ENCODE data around the gene RGS7. TPM values are rescaled to one million over a fixed set of nuclear protein-coding genes. Genes with fewer than 3 reads are reported as not detected.
A peak's percentile ranks its signal among the peaks of the same experiment; 100 is the strongest.

RGS7 gene
- total RNA-seq, 1 experiment from 2014 or later = 1.5 TPM

DNA sequence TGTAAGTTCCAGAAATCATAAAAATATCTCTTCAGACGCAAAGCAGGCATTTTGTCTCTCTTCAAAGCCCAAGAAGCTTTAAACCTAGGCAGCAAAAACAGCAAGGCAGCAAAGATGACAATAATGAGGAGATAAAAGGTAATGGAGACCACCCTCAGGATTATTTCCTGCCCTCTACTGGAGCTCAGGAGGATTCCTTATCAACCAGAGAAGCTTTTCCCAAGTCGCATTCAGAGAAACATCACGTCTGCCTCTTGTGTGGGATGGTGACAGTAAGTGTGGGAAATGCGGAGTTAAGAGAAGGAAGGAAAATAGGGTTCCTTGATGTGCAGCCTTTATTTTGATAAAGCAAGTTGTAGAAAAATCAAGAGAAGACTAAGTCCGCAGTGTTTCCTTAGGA, 365.8 kb downstream of the RGS7 start:
- no peak overlapping the region for H3K23ac ChIP-seq (ENCODE audit: insufficient read length, low read depth, low read length)
- H3K56ac ChIP-seq (ENCODE audit: insufficient read length, low read depth, low read length) = no peak overlapping the region
- no peak overlapping the region for H2BK15ac ChIP-seq (ENCODE audit: low read depth, low read length)
- no peak overlapping the region for H2AK5ac ChIP-seq (ENCODE audit: insufficient read length, low read length)
- H3K4me1 Mint-ChIP-seq = peaks cover 13% of the 10 kb centered on the region in 2 experiments
- no peak overlapping the region for H3K27ac ChIP-seq (ENCODE audit: insufficient read length, low read depth, low read length)
- H3K23me2 ChIP-seq (ENCODE audit: insufficient read length, low read depth, low read length, poor library complexity, severe bottlenecking) = no peaks in the 10 kb centered on the region
- no peaks in the 10 kb centered on the region for H4K20me1 ChIP-seq (ENCODE audit: control insufficient read depth, insufficient read depth, insufficient read length)
- H3K79me1 ChIP-seq (ENCODE audit: insufficient read depth, low read depth, low read length, poor library complexity, severe bottlenecking) = no peaks in the 10 kb centered on the region
- H3K27me3 Mint-ChIP-seq (ENCODE audit: low read depth) = no peaks in the 10 kb centered on the region
- no peak overlapping the region for H2BK120ac ChIP-seq (ENCODE audit: low read depth, low read length, poor library complexity, severe bottlenecking)
- TF ChIP-seq, protein P1, sequence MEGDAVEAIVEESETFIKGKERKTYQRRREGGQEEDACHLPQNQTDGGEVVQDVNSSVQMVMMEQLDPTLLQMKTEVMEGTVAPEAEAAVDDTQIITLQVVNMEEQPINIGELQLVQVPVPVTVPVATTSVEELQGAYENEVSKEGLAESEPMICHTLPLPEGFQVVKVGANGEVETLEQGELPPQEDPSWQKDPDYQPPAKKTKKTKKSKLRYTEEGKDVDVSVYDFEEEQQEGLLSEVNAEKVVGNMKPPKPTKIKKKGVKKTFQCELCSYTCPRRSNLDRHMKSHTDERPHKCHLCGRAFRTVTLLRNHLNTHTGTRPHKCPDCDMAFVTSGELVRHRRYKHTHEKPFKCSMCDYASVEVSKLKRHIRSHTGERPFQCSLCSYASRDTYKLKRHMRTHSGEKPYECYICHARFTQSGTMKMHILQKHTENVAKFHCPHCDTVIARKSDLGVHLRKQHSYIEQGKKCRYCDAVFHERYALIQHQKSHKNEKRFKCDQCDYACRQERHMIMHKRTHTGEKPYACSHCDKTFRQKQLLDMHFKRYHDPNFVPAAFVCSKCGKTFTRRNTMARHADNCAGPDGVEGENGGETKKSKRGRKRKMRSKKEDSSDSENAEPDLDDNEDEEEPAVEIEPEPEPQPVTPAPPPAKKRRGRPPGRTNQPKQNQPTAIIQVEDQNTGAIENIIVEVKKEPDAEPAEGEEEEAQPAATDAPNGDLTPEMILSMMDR (conservative IDR thresholded peaks at IDR 0.05) = peak; percentile 53
- no peaks in the 10 kb centered on the region for H3K9me3 ChIP-seq (ENCODE audit: control insufficient read depth, low read depth, low read length)
- no peak overlapping the region for H3K4me2 ChIP-seq (ENCODE audit: insufficient read depth, insufficient read length, low read length)
- WGBS (ENCODE audit: extremely low coverage, insufficient read length, low lambda C conversion rate) = no CpG with 5 or more reads among the region's 5 CpGs
- peaks cover 0 to 4% (median 2%) of the 10 kb centered on the region in 3 experiments; a peak in 1 of 7 replicates for H3K36me3 Mint-ChIP-seq (ENCODE audit: insufficient read depth in 1 of 3, low read depth in 3 of 3)
- H3K9ac ChIP-seq (ENCODE audit: extremely low read depth, insufficient read length, low read length) = no peak overlapping the region
- H3T11ph ChIP-seq (ENCODE audit: low read length) = no peak overlapping the region
- H2BK20ac ChIP-seq (ENCODE audit: low read depth, low read length, poor library complexity, severe bottlenecking) = no peak overlapping the region
- H2BK5ac ChIP-seq (ENCODE audit: insufficient read length, low read length) = no peak overlapping the region
- no peak overlapping the region for H2AFZ ChIP-seq (ENCODE audit: low read length)
- H2BK12ac ChIP-seq (ENCODE audit: insufficient read length, low read depth, low read length) = no peak overlapping the region
- no peak overlapping the region for H4K91ac ChIP-seq (ENCODE audit: insufficient read length, low read depth, low read length)
- no peaks in the 10 kb centered on the region for H3K79me2 ChIP-seq (ENCODE audit: insufficient read depth, low read length)
- H3K4me3 Mint-ChIP-seq = no peak overlapping the region
- no peak overlapping the region for H3K14ac ChIP-seq (ENCODE audit: insufficient read depth, low read length)
- H4K5ac ChIP-seq (ENCODE audit: insufficient read length, low read depth, low read length) = no peak overlapping the region
- H3K9me3 Mint-ChIP-seq = peaks cover 0 to 4% of the 10 kb centered on the region in 2 experiments; a peak in 1 of 5 replicates
- H3K4me1 ChIP-seq (ENCODE audit: insufficient read depth, low read length) = peaks cover 5% of the 10 kb centered on the region; the same call in 1 of the 2 replicates
- H3K27ac Mint-ChIP-seq = peak overlapping the region in 1 of 3 experiments; percentile 57; a peak in 1 of 7 replicates
- H3K4ac ChIP-seq (ENCODE audit: low read depth, low read length) = no peak overlapping the region
- H3K18ac ChIP-seq (ENCODE audit: insufficient read length, low read depth, low read length) = no peak overlapping the region
- H3K27me3 ChIP-seq (ENCODE audit: insufficient read depth, low read length) = no peaks in the 10 kb centered on the region
- DNase-seq = no peak
- no peak overlapping the region for H4K8ac ChIP-seq (replicated peaks; ENCODE audit: insufficient read length, low read depth, low read length)
